GM19455 (cell line): ENCODE results near the gene ITGA1.

Experiments used
- ATAC-seq: cut with Tn5 transposase; IDR thresholded peaks from one replicate; pipeline ENCODE4 v1.9.1; 2021; ENCODE audit not compliant: unreplicated experiment

The ITGA1 gene

DNA sequence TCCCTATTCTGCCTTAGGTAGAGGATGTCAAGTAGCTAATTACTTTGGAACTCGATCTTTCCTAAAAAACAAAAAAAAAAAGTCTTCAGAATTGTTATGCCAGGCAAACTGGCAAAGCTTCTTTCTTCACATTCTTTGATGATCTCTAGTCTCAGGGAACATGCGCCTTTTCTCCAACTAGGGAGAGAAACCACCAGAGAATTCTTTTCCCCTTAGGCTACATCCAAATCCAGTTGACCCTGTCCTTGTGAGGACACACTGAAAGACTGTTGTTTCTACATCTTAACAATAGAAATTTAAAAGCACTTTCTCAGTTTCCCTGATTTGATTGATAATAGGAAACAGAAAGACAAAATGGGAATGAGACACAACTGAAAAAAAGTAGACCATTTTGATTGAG is 106.7 kb downstream of the ITGA1 start:
- no peak for ATAC-seq

DNA sequence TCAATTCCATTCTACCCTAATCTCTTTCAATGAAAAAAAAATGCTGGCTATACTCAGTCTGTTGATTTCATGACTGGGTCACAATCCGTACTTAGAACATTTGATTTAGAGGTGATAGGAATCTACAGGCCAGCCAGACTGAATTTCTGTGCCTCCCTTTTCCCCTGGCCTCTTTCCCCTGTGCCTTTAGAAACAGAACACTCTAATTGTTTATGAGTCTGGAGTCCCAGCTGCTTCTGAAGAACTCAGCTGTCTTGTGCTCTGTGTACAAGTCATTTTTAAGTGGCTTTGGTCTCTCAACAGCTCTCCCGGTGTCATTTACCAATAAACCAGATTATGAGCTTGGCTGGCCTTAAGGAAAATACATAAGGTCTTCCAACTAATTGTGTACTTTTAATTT is 107.4 kb downstream of the ITGA1 start:
- ATAC-seq: no peak

DNA sequence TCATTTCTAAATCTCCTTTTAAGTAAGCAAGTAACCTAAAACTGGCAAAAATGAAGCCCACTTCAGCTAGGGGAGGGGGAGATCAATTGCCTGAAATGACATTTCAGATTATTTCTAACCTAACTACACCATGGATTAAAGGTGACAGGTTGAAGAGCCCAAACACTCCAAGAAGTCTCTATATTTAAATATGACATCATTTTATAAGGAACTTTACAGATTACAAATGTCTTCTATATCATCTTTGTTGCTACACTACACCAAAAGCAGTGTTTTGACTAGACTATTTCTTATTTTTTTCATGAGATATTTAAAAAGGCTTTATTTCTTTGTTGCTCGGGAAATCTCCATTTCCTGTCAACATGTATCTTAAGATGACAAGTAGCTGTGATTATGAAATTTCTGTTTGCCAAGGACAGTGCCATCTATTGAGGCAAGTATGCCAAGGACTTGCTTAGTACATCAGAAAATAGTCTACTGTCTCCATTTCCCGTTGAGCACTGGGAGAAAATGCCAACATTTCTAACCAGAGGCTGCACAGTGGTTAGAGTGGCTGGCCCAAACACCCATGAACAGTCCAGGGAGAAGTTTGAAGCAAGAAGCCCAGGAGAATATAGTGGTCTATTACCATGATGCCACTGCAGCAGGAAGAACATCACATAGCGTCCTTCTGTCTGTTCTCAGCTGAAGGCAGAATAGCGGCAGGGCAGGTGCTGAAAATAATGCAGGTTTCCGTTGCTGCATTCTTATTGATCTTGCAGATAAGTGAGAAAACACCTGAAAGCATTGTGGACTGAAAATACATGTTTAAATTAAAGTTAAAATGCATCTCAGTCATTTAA is 108.1 kb downstream of the ITGA1 start:
- no peak for ATAC-seq

DNA sequence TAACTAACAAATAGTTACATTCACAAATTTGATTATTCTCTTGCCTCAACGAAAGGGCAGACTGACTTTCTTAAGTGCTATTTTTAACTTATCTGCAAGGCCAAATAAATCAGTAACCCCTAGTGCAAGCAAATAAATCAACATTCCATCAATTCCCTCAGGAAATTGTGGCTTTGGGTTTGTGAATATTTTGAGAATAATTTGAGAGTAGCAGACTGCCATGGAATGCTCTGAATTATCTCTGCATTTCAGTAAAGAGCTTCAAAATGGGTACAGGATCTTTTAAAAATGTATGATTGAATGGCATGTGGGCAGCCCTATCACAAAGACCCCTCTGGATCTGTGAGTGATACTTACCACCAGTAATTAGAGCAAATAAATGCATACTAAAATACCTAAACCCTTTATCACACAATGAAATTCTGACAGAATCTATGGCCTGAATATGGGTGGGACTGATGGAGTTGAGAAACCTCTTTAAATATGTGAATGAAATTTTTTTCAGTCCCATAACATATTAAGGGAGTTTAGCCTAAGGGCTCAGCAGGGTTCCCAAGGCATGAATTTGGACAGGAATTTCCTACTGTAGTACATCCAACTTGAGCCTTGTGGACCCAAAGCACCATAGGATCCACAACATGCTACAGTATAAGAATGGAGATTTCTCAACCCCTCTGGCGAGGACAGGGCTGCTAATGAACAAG is 109.0 kb downstream of the ITGA1 start:
- ATAC-seq: no peak

DNA sequence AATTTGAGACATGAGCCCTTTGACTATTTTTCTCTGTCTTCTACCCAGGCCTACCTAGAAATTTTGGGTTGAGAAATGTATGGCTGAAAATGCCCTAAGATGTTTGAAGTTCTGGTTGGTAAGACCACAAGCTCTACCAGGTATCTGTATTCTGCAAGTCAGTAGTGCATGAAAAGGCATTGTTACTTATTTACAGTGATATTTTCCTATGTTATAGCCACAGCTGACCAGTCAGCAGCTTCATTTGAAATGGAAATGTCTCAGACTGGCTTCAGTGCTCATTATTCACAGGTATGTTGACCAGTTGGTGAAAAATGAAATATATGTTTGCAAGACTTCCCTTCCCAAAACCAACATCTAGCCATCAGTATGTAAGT is 109.5 kb downstream of the ITGA1 start:
- no peak for ATAC-seq

DNA sequence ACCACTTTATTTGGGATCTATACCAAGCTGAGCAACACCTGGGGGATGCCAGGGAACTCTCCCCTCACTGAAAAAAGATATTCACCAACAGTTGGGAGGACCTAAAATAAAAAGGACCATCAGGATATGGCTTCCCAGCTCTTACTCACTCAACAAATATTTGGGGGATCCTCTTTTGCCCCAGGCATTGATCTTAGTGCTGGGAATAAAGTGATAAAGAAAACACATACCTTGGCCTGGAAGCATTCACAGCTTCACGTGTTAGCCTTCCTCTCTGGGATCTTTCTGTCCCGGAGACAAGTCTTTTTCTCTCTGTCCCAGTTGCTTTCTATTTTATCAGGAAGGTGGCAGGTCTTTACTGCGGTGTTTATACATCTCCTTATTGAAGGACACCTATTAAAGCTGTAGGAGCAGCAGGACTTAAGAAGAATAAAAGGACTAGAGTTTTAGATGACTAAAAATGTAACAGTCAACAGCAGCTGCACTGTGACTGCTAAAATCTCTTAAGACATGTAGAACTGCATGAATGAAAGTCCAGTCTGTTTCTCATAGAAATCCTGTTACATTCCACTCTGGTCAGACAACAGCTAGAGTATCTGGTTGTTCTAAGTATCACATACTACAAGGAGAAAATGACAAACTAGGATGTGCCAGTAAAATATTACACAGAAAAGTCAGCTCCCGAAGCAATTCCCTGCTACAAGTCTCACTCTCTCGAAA is 111.4 kb downstream of the ITGA1 start:
- ATAC-seq: no peak

DNA sequence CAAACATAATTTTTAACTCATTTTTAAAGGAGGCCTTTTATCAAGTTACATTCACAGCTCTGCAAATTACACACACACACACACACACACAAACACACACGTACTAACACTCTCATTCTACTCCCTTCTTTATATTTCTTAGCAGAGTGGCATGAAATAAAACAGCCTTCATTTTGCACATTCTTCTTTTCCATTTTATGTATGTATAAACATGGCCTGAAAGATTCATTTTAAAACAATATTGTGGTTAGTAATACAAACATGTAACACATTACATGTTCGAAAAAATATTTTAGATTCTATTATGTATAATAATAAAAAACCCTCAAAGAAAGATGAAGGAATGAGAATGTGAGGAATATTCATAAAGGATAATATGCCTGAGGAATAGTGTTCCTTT is 115.4 kb downstream of the ITGA1 start:
- no peak for ATAC-seq

DNA sequence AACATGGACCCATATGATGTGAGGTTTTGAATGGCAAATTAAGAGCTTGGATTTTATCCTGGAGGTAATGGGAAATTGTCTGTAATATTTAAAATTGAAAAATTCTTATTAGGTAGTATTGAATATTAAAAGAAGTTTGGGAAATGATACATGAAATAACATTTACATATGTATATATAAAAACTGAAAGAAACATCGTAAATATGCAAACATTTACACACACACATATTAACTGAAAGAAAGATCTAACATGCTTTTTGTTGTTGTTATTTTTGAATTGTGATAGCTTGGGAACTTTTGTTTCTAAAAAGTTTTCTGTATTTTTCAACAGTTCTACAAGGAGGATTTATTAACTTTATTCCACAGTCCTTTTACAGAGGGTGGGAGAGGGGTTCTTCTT is 118.6 kb downstream of the ITGA1 start:
- ATAC-seq: no peak

DNA sequence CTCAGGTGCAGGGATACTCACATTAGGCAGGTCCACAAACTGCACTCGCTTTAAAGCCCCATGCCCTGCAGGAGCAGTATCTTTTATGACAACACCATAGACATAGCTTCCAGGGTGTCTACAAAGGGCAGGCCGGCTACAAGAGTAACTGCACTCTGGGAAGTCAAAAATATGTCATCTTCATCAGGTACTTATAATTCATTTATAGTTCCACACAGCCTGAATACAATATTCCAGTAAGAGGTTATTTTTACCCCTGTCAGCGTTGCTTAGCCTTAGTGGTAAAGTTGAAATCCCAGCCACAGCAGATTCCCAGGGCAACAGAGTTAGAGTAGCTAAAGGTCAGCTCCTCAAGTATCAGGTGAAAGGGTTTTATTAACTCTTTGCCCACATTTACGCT is 119.1 kb downstream of the ITGA1 start:
- no peak for ATAC-seq

DNA sequence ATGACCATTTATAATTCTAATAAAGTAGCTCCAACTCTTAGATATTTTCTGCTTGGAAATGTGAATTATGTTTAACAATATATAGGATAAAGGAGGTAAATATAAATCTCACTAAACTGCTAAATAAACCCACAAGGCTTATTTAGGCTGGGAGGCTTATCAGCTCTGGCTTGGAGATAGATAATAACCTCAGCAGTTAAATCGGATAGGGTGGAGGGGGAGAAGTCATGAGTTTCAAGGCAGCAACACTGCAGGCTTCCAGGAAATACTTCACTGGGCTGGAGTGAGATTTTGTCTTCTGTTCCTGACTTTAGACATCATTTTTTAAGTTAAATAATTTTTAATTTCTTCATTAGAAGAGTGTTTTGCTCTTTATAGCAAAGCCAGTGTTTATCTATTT is 121.5 kb downstream of the ITGA1 start:
- ATAC-seq: no peak

DNA sequence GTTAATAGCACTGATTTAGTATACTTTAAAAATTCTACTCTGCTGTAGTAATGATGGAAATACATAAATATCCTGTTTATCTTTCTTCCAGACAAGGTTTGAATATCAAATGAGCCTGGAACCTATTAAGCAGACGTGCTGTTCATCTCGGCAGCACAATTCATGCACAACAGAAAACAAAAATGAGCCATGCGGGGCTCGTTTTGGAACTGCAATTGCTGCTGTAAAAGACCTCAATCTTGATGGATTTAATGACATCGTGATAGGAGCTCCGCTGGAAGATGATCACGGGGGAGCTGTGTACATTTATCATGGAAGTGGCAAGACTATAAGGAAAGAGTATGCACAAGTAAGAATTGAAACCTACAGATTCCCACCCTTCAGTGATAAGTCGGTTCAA is 122.4 kb downstream of the ITGA1 start:
- ATAC-seq: no peak

DNA sequence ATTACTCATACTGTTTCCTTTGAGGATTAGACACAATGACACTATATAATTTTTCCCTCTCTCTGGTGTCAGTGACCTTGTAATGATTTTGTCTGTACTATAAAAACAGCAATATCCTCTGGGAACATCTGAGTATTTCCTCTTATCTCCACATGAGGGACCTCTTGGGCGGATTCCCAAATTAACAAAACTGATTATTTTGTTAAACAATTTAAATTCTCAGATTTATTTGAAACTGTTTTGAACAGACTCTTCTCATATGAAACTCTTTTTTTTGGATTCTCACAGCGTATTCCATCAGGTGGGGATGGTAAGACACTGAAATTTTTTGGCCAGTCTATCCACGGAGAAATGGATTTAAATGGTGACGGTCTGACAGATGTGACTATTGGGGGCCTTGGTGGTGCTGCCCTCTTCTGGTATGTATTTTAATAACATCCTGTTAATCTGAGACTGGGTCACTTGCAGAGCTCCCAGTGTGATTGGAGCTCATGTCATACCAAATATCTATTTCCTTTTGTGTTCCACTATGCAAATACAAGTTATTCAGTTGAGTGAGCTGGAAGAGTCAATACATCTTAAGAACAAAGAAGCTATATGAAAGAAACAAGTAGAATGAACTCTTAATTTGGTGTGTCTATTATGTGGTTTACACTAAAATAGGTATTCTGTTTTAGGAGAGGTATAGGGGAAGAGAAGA is 127.6 kb downstream of the ITGA1 start:
- ATAC-seq: peak; percentile 97

DNA sequence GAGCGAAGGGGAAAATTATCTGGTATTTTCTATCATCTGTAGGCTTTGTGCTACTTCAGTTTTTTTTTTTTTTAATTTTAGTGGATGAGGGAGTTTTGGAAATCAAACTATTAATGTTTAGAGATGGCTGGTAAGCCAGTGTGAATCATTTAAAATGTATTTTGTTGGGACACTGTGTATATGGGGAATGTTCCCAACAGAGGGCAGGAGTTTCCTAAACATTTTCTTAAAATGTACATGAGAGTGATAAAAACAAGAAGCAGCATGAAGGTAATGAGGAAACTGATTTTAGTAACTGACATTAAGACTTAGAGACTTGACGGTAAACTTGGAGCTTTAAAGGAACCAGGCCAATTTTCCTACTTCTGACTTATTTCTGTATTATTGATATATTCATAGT is 133.2 kb downstream of the ITGA1 start:
- no peak for ATAC-seq

DNA sequence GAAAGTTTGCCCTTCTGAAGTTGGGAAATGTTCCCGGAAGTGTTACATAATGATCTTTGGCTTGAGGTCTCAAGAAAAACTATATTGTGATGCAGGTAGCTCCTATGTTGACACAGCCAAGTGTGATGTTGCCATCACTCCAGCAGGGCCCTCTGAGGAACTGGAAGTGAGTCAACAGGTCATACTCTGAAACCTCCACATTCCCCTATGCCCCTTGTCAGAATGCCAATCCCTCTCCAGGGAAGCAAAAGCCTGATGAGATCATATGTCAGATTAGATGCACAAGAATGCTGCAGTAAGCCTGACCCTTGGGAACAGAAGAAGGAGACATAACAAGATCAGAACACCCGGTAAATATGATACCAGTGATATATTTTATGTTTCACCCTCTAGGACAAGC is 134.7 kb downstream of the ITGA1 start:
- ATAC-seq: no peak

DNA sequence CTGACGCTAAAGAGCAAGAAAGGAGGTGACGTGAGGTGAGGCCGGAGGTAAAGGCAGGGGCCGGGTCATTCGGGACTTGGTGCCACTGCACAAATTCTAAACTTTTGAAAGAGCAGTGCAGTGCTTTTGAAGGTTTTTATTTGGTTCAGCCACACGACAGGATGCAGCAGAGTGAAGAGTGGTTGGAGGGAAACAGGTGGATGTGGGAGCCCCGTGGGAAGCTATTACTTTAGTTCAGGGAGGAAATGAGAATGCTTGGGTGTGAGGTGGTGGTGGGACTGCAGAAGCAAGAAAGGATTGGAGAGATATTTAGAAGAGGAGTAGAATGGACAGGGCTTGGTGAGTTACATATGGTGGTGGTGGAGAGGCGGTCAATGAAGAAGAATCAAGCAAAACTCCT is 136.7 kb downstream of the ITGA1 start:
- ATAC-seq: no peak

DNA sequence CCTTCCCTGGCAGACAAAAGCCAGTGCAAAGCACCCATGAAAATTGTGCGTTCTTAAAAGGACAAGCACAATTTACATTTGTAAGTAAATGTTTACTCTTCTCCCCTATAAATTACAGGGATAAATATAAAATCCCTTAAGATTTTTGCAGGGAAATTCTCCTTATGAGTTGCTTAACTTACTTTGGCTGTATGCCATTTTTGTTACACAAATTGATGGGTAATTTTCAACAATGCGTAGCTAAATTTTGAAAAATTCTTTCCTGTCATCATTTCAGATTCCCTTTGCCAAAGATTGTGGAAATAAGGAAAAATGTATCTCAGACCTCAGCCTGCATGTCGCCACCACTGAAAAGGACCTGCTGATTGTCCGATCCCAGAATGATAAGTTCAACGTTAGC is 137.3 kb downstream of the ITGA1 start:
- ATAC-seq: no peak

DNA sequence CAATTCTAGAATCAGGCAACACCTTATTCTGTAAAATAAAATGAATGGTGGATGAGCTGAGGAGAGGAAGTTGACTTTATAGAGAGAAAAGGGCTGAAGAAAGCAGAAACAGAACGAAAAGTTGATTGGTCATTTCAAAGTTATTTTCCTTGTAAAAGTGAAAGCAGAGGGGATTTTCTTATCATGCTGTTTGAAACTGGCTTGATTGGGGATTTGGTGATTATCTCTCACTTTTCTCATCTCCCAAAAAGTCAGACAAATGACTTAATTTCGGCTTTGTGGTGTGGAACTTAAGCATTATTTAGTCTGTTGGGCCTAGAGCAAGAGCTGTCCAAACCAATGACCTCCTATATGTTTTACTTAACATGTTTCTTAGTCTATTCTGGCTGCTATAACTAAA is 141.0 kb downstream of the ITGA1 start:
- no peak for ATAC-seq

DNA sequence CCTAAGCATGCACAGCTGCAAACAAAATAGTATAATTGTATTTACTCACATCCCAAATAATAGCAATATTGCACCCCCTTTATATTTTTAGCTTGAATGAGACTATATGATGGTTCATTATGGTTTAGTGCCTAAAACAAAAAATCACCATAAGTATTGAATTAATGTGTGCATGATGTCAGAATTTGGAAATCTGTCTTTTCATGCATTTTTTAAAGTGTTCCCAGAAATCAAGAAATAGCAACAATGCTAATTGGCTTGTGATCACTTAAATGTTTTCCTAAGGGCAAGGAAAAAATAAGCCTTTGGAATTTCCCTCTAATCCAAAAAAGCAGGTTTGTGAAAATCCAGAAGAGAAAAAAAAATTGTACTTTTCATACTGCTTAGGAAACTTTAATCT is 150.5 kb downstream of the ITGA1 start:
- ATAC-seq: no peak

DNA sequence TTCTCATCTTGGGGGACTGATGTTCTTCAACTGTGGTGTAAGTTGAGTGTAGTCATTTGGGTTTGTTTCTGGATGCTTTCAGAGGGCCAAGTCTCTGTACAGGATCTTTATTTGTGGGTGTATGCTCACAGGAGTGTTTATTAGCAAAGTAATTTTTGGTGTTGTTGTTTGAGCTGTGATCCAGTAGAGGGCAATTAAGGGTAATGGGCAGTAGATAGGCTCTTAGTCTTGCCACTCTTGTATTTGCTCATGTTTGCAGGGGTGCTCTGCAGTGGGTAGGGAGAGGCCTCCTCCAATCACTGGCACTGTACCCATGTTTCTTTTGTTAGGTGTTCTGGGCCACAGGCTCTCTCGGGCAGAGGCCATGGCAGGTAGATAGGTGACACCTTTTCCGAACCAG is 155.6 kb downstream of the ITGA1 start:
- ATAC-seq: no peak

DNA sequence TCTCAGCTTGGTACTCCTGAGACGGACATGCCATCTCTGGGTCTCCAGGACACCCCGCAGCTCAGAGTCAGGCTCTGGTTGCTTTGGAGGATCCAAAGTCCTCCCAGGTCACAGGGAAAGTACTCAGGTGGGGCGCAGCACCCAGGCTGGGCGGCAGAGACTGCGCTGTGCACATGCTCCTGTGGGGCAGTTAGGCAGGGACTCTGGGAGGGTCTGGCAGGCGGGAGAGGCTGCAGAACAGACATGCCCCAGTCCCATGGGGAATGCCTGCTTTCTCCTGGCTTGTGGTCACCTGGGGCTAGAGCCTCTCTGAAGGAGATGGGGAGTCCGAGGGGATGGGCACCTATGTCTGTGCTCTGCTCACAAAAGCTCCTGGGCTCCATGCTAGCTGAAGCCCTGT is 156.1 kb downstream of the ITGA1 start:
- ATAC-seq: no peak

DNA sequence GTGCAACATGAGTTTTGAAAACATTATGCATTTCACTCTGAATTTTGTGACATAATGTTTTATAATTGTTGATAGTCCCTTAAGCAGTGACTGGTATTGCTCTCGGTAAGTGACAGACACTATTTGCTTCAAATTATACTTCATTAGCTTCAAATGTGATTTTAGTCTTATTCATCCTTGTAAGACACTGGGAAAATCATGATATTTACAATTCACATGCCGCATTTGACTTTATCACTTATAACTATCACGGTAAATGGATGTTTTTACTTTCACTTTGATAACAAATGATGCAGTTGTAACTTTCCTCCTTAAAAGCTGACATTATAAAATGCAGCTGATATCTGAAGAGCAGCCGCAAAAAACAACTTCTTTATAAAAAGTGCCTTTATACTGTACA is 157.3 kb downstream of the ITGA1 start:
- ATAC-seq: no peak
